GM18499 (cell line): ENCODE data around the gene SCGN.

Experiments
- ATAC-seq: cut with Tn5 transposase; IDR thresholded peaks from one replicate; pipeline ENCODE4 v1.9.1; 2021; ENCODE audit warnings: moderate number of reproducible peaks; ENCODE audit not compliant: insufficient read depth, unreplicated experiment

SCGN gene

DNA sequence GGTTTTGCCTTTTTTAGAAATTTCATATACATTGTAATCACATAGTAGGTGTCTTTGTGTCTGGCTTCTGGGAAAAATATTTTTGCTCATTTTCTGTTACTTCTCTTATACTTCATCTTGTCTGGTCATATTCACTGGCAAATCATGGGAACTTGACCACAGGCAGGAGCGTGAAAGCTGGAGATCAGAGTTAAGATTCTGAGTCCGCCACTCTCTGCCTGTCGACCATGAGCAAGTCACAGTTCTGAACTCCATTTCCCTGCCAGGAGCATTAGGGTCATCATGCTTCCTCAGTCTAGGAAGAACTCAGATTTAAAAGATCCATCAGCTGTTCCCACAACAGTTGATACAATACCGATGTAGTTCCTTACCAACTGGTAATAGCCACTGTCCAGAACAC, 12.4 kb upstream of the SCGN start:
- ATAC-seq = no peak

DNA sequence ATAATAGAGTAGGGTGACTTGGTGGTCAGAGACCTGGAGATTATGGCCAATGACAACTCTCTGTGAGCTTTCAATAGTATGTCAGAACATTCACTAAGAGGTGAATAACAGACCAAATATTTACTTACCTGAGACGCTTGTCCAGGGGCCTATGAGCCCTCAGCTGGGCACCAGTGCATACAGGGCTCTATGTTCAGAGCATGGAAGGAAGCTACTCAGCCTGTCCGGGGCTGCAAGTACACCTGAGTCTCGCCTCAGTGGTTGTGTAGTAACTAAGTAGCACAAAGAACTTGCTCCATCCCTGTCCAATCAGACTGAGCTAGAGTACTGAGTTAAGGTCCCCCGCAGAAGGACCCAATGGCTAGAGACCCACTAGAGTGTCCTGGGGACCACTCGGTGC, 11.6 kb upstream of the SCGN start:
- ATAC-seq = no peak

DNA sequence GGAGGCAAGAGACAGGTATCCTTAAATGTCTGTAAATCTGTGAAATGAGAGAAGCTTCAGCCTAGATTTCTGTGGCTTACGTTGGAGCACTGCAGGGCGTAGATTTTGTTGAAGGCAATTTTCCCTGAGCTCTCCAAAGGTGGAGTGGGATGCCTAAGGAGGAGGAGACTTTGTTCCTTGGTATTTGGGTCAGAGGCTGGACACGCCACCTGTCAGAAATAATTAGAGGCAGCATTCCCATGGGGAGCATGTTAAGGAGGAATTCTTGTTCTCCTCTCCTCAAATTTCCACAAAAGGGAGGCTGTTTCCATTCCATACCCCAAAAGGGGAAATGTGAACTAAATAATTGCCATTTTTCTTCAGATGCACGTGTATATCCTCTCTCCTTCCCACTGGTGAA, 11.1 kb upstream of the SCGN start:
- ATAC-seq = no peak

DNA sequence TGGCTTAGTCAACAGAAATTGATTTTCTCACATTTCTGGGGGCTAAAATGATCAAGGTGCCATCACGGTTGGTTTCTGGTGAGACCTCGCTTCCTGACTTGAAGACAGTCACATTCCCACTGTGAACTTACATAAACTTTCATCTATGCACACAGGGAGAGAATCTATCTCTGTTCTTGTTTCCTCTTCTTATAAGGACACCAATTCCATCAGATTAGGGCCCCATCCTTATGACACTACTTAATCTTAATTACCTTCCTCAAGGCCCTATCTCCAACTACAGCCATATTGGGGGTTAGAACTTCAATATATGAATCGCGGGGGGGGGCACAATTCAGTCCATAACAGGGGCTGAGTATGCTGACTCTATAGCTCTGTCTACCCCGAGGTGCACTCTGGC, 10.6 kb upstream of the SCGN start:
- ATAC-seq = no peak

DNA sequence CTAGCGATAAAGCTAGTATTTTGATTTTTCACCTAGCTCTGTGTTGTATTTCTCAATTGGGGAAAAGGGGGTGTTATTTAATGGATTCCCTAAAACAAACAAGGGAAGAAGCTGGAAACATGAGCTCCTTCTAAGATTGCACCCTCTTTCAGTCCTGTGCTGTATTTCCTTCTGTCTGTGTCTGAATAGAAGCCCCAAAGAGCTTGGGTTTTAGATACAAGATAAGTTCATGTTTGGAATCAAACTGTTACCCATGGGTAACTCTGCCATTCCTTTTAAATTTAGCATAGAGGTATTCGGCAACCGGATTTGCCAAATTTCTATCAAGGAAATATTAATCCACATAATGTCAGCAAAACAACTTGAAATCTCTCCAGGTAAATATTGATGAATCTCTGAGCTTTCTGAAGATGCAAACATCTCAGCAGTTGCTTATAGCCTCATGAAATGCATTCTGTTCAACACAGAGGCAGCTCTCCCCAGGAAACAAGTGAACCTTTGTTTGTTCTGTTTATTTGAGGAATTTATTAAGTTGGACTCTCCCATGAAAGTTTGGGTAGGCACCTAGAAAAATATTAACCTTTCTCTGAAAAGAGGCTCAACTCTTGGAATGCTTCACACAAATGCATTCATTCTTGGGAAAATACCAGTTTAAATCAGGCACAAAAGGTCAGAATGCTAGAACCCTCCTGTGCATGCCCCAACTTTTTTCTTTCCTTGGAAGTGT, 9.9 kb upstream of the SCGN start:
- ATAC-seq = no peak

DNA sequence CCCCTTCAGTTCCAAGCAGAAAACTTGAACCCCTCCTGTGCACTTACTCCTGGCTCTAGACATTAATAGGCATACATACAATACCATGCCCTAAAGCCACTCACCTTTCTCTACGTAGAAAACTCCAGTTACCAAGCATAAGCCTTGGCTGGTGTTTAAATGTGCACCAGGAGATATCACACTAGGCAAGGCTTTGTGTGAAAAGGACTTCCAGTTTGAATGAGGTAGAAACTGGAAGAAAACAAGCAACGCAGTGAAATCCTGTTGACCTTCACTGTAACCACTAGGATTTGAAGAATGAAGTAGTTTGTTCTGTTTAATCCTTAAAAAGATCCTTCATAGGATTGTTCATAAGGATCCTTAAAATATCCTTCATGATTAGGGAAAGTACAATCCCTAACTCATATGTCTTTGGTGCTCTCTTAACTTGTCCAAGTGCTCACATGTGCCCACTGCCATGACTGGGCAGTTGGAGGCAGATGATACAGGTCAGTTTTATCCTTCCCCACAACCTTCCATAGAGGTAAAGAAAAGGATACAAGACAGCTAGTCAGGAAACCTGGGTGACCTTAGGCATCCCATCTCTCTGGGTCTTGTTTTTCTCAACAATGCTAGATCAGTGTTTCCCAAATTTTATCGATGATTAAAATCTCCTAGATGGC, 9.2 kb upstream of the SCGN start:
- no peak for ATAC-seq

DNA sequence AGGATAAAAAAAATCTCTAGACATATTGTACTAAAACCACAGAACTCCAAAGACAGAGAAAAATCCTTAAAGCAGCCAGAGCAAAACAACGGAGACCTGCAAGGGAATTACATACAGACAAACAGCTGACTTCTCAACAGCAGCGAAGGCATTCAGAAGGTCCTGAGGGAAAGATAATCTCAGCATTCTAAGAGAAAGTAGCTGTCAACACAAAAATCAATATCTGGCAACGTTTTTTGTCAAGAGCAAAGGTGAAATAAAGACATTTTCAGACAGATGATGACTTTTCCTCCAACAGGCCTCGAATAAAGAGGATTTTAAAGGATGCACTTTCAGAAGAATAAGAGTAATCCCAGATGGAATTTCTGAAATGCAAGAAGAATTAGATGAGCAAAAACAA, 6.1 kb upstream of the SCGN start:
- no peak for ATAC-seq

DNA sequence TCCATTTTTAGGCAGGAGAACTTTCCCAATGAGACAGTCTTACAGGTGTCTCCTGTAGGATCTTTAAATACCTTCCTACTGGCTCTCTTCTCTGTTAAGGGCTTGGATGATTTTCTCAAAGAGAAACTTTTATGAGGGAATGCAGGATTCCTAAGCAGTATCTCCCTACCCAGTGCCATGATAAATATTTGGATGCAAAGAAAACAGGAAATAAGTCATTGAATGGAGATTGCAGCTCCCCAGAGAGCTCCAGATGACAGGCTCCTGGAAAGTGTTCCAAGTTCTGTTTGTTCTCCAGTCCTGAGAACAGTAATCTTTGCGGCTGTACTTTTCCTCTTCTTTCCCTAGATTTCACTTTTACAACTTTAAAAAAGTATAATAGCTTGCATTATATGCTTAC, 2.4 kb upstream of the SCGN start:
- no peak for ATAC-seq

DNA sequence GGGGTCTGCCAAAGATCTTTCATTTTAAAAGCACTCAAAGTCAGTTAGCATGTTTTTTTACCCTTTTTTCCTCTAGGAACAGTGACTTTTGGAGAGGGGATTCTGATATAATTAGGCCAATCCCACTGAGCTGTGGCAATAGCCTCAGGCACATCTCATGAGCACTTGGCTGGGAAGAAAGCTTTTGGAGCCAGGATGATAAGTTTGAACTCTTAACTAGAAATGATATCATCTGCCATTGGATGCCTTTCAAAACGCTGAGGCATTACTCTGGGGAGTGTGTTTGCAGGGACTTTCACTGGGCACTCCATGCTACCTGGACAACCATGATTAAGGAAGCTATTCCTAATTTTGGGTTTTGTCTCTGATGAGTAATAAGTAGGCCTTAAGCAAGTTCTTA, 3.7 kb downstream of the SCGN start:
- ATAC-seq = no peak

DNA sequence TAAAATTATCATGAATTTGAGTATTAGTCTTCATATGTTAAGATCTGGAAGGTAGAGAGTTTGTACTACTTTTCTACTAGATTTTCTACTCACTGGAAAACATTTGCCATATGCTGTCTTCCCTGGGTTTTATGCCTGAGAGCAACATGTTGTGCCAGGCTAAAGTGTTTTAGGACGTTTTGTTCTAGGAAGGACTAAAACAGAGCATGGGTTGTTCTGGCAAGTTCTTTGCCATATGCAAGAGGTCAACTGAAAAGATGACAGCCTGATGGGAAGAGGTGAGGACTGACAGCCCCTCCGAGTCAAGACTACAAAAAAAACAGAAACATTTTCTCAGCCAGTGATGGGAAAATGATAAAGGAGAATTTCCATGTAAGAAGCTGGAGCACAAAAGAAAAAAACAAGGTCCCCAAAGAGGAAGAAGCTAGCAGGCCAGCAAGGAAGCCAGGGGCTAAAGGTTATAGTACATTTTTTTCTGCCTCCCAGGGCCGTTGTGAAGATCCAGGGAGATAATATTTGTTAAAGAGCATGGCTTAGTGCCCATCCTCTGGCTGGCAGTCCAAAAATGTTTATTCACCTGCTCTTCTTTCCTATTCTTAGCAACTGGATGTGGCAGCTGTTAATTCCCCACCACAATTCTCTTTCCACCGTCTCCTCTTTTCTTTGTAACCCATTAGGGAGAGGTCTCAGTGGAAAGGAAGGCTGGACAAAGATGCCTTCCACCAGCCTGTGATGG, 7.8 kb downstream of the SCGN start:
- ATAC-seq = no peak

DNA sequence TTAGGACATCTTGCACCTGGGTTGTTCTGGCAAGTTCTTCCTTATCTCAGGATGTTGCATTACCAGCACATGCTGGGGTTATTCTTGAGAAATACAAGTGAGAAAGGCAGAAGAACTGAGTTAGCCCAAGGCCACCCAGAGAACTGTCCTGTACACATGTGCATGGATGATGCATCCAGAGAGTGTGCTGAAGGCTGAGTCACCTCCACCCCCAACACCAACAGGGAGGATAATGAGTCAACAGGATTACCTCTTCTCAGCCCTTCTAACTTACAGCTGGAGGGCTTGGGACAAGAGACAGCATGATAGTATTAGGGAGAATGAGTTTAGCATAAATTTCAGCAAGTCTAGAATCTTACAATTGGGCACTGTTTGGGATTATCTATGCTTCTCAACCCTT, 8.5 kb downstream of the SCGN start:
- ATAC-seq = no peak

DNA sequence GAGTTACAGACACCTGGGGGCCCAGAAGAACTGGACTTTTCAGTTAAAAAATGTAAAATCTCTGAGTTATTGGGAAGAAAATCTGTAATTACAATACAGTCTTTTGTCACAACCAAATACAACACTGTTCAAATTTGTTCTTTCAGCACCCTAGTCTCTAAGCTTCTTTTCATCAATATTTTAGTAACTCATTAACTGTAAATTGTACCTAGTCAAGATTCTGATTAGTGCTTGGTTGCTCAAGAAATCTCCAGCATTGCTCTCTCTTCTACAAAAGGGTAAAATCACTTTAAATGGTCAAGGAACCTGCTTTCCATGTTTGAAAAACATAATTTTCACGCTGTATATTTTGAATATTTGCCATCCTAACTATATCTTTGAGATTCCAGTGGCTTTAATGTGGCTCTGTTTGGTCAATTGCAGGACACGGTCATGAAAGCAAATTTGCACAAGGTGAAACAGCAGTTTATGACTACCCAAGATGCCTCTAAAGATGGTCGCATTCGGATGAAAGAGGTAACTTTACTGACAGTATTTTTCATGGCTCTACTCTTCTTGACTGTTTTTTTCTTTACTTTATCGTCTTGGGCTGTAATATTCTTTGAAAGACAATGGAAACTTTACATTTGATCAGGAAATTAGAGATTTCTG, 9.2 kb downstream of the SCGN start:
- ATAC-seq = no peak

DNA sequence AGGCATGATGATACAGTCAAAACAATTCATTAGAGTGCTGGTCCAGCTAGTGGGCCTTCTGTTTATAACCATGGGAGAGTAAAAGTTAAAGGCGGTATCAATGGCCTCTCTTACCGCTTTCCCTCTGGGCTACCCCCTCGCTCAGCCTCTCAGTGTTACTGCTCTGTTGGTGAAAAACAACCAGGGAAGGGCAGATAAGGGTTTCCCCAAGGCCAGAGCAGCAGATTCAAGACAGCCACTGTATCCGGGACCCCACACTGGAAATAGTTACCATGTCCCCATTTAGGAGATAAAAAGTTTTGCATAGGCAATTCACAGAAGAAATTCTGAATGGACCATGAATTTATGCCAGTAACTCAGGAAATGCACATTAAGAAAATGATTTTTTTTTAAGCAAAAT, 13.4 kb downstream of the SCGN start:
- ATAC-seq = no peak

DNA sequence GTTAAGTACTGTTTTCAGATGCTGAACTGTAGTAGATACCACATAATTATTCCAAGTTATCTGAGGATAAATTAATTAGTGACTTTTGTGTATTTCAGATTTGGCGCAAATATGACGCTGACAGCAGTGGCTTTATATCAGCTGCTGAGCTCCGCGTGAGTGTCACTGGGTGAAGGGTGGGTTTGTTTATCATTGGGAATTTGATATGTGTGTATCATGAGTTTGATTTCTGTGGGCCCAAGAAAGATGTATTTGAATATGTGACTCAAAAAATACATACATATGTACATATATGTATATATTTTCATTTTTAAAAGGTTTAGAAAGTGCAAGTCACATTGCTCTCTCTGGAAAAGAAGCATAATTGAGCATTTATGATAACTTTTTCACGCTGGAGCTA, 17.4 kb downstream of the SCGN start:
- no peak for ATAC-seq

DNA sequence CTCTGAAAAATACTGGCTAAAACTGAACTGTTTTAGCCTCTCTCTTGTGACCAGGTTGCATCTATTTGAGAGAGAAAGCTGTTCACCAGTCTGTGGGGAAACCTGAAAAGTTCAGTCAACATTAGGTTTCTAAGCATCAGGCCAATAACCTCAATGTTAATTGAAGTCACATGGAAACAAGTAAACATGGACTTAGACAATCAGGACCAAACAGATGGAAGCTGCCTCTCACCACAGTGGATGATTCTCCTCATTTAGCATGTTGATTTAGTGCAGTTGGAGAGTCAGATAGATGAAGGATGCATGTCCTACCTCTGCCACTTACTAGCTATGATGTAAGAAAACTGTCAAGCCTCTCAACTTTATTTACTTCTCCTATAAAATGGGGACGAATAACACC, 18.2 kb downstream of the SCGN start:
- ATAC-seq = no peak

DNA sequence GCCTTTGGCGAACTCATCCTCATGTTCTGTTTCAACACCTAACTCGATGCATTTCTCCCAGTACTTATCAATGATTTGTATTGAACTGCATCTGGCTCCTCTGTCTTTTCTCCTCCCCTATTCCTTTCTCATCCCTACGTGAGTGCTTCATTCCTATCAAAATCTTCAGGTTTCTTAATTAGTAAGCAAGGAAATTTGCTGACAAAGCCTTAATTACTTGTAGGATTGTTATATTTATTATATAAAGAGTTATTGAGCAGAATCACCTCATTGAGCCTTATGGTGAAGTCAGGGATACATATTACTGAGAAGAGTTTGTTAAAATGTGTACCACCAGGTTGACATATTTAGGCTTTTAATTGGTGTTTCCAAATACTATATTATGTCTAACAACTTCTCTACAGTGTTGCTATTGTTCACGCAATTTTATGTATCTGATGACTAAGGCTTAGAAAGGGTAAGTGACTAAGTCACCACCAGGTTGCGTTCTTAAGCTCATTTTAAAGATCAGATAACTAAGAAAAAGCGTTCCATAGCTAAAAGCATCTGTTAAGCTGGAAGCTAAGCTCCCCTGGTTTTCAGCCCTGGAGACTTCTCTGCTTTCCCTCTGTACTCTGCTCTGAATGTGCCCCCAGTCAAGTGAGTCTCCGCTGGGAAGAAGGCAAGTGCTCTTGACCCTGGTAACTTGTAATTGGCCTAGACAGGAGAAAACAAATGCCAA, 18.9 kb downstream of the SCGN start:
- ATAC-seq = no peak

DNA sequence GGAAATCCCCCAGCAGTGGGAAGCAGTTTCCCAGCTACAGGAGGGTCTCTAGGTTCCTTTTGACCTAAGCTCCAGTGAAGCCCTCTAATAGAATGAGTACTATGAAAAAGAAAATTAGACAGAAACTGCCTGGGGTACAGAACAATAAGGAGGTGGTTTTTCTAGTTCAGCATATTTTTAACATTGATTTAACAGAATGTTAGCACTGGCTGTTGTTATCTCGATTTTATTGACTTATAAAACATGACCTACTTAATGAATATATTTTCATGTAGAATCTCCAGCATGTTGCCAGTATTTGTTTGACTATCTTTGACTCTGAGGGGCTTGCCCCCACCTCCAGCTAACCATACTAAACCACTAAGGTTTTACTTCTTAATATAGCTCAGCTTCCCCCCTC, 19.6 kb downstream of the SCGN start:
- no peak for ATAC-seq

DNA sequence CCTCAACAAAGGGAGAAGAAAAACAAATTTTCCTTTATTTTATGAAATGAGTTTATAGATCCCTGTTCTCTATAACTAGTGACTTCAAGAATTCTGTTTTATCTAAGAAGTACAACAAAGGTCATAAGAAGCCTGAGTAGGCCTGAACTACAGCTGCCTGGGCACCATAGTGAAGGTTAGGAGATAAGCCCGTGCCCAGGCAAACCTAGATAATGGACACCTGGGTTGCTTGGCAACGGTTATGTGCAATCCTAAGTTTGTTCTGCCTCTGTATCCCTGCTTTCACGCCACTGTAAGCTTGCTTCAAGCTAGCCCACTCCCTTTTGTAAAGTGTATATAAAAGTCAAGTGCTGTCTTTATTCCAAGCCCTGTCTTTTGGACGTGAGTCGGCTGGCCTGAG, 23.2 kb downstream of the SCGN start:
- no peak for ATAC-seq

DNA sequence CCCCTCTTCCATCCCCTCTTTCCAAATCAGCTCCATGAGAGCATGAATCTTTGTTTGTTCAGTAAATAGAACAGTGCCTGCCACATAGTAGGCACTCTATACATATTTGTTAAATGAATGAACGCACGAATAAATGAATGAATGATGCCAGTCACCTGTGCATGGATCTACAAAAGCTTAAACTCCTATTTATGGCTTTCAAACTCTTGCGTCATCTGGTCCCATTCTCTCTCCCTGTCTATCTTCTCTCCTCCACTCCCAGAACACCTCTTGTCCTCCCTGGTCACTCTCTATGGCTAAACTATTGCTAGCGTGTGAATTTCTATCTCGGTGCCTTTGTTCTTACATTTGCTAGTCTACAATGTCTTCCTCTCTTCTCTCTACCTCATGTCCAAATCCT, 24.8 kb downstream of the SCGN start:
- ATAC-seq = no peak

DNA sequence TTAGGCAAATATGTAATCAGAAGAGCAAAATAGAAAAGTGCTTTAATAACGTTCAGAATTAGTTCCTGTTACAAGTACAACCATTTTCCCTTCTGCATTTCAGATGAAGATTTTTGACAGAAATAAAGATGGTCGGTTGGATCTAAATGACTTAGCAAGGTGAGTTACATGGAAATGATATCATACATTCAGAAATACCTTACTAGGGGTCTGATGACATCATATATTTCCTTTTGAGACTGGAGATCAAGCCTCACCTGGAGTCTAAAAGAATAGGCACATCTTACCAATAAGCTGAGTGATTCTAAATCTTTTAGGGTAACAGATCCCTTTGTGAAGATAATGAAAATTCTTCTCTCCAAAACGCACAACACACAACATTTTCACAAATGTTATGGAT, 29.8 kb downstream of the SCGN start:
- no peak for ATAC-seq

DNA sequence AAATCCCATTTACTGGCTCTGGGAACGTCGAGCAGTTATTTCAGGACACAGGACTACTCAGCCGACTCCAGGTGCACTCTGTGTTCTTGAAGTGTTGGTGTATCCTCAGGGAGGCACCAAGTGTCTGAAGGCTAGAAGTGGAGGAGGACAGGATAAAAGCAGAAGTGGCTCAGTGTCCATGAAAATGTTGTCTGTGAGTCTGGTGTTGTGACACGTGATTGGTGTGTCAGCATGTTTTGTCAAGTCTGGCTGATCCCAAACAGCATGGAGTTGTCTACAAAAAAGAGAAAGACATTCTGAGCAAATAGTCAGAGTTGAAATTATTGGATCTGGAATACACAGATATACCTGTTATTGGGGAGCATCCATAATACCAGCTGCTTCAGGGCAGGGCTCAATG, 30.3 kb downstream of the SCGN start:
- no peak for ATAC-seq
